Naive thymus-derived CD4-positive, alpha-beta T cell (primary cell): ENCODE measurements around the gene COP1. TPM values are rescaled to one million over a fixed set of nuclear protein-coding genes. Genes with fewer than 3 reads are reported as not detected.

Experiments
- ATAC-seq: fragments of 150-1000 bp; cut with Tn5 transposase; 2 replicates; pipeline ENCODE4 v1.10.0; 2021; ENCODE audit warnings: mild to moderate bottlenecking, moderate library complexity
- CTCF ChIA-PET: fragments of 350-600 bp; sonication (Branson Sonifier 250); formaldehyde crosslinking; loops from one replicate; lab custom pipeline; 2021; ENCODE audit warnings: antibody characterized with exemption; lab: Charles Lee
- POLR2A ChIA-PET: fragments of 350-600 bp; sonication (Branson Sonifier 250); formaldehyde crosslinking; loops from one replicate; lab custom pipeline; 2021; ENCODE audit warnings: antibody characterized with exemption, inconsistent platforms; lab: Charles Lee
- DNase-seq, 9 donors: peaks; one replicate each; pipeline versions ENCODE4 v3.0.0 to v3.0.0-alpha.2; 2020 to 2022; ENCODE audit warnings: mixed read lengths in 1 of 9
- H3K27ac ChIP-seq: one replicate; pipeline ENCODE4 v1.7.0; 2013; ENCODE audit warnings: mild to moderate bottlenecking, low read depth, low read length, moderate library complexity
- H3K27me3 ChIP-seq, 2 donors: one replicate each; pipeline ENCODE4 v1.7.0; 2013; ENCODE audit warnings: low read length in 2 of 2, mild to moderate bottlenecking in 2 of 2, moderate library complexity in 2 of 2; ENCODE audit not compliant: control insufficient read depth in 2 of 2, insufficient read depth in 2 of 2
- H3K36me3 ChIP-seq, 3 experiments: 1 replicate in 2 of 3; 2 replicates in 1 of 3; pipeline ENCODE4 v1.7.0; 2013; ENCODE audit warnings: low read length in 3 of 3, mild to moderate bottlenecking in 3 of 3, moderate library complexity in 1 of 3; ENCODE audit not compliant: insufficient read depth in 3 of 3, control insufficient read depth in 2 of 3
- H3K4me1 ChIP-seq, 2 donors: one replicate each; pipeline ENCODE4 v1.7.0; 2013; ENCODE audit warnings: low read length in 2 of 2, mild to moderate bottlenecking in 2 of 2, moderate library complexity in 1 of 2; ENCODE audit not compliant: control insufficient read depth in 2 of 2, insufficient read depth in 2 of 2
- H3K4me3 ChIP-seq: 2 replicates; pipeline ENCODE4 v1.7.0; 2013; ENCODE audit warnings: mild to moderate bottlenecking, low read length
- H3K9me3 ChIP-seq, 3 experiments: 1 replicate in 2 of 3; 2 replicates in 1 of 3; pipeline ENCODE4 v1.7.0; 2013; ENCODE audit warnings: low read length in 3 of 3; ENCODE audit not compliant: control insufficient read depth in 2 of 3
- H3K27ac Mint-ChIP-seq, 9 donors: one replicate each; pipeline ENCODE4 v1.8.0; 2020 to 2022; ENCODE audit warnings: mixed read lengths in 9 of 9, mild to moderate bottlenecking in 8 of 9, moderate library complexity in 5 of 9, inconsistent platforms in 2 of 9
- H3K27me3 Mint-ChIP-seq, 5 donors: one replicate each; pipeline ENCODE4 v1.8.0; 2021 to 2022; ENCODE audit warnings: mixed read lengths in 5 of 5, mild to moderate bottlenecking in 1 of 5
- H3K36me3 Mint-ChIP-seq, 5 donors: one replicate each; pipeline ENCODE4 v1.8.0; 2020 to 2022; ENCODE audit warnings: mixed read lengths in 5 of 5, mild to moderate bottlenecking in 3 of 5, inconsistent platforms in 1 of 5
- H3K4me1 Mint-ChIP-seq, 7 donors: one replicate each; pipeline ENCODE4 v1.8.0; 2020 to 2022; ENCODE audit warnings: mixed read lengths in 7 of 7, mild to moderate bottlenecking in 3 of 7, inconsistent platforms in 1 of 7
- H3K4me3 Mint-ChIP-seq, 10 donors: one replicate each; pipeline ENCODE4 v1.8.0; 2020 to 2022; ENCODE audit warnings: mild to moderate bottlenecking in 10 of 10, mixed read lengths in 10 of 10, moderate library complexity in 6 of 10, inconsistent platforms in 2 of 10
- H3K9me3 Mint-ChIP-seq, 11 donors: one replicate each; pipeline ENCODE4 v1.8.0; 2020 to 2022; ENCODE audit warnings: mixed read lengths in 11 of 11, mild to moderate bottlenecking in 4 of 11, inconsistent platforms in 1 of 11, moderate library complexity in 1 of 11
- intact Hi-C, 2 donors: fragments of 100-400 bp; cut with micrococcal nuclease; formaldehyde crosslinking; loops; one replicate each; pipeline ENCODE4 v1.15.1; 2023
- polyA plus RNA-seq, 2 donors: library from polyadenylated mRNA; unstranded; fragments of 300-500 nt; fragmentation: Illumina TruSeq; gene quantifications; one replicate each; pipeline ENCODE4 v1.2.3, GENCODE V29; 2021
- total RNA-seq, 6 experiments: library from RNA in 5 of 6; stranded (reverse) in 5 of 6; gene quantifications; 1 replicate in 5 of 6; 2 replicates in 1 of 6; pipeline ENCODE4 v1.2.3 and lab custom pipeline; 2021 to 2026

COP1 gene
- total and polyA plus RNA-seq, 7 experiments from 2014 or later, result 39.1 to 57.0 (median 43.9) TPM

- H3K27me3 ChIP-seq, result no peaks in the 10 kb centered on the region
- peaks cover 0 to 14% (median 8%) of the 10 kb centered on the region in 7 donors for H3K4me1 Mint-ChIP-seq
- ATAC-seq (no peak), DNase-seq (no peak)
- H3K4me3 ChIP-seq, result no peak overlapping the region
- peaks cover 0 to 4% (median 0%) of the 10 kb centered on the region in 3 experiments for H3K36me3 ChIP-seq
- peaks cover 4 to 14% (median 6%) of the 10 kb centered on the region in 5 donors for H3K36me3 Mint-ChIP-seq
- no peak overlapping the region for H3K27ac Mint-ChIP-seq
- no peak overlapping the region for H3K4me3 Mint-ChIP-seq
- no peaks in the 10 kb centered on the region for H3K9me3 Mint-ChIP-seq
- H3K4me1 ChIP-seq, result peaks cover 0 to 3% of the 10 kb centered on the region in 2 donors
- no peaks in the 10 kb centered on the region for H3K9me3 ChIP-seq
- ChIA-PET POLR2A (no interaction called here), CTCF (no interaction called here)
- H3K27me3 Mint-ChIP-seq, result no peaks in the 10 kb centered on the region
- no peak overlapping the region for H3K27ac ChIP-seq
- intact Hi-C loops, result no loop called here
Measured at GRCh38 chr1:176056312-176056711, 150.8 kb downstream of the COP1 start.

GRCh38 chr1:176055398-176055797, 151.7 kb downstream of the COP1 start:
- CTCF ChIA-PET, result interaction anchor here (0.7 kb wide), 1 partner anchor 818 kb away, joined by 3 read pairs; no protein-coding TSS in a partner anchor
- H3K27ac Mint-ChIP-seq, result peak overlapping the region in 1 of 9 donors; percentile 6
- no peak overlapping the region for H3K27ac ChIP-seq

GRCh38 chr1:176051902-176052518, 155.1 kb downstream of the COP1 start:
- H3K27me3 ChIP-seq, result no peaks in the 10 kb centered on the region
- intact Hi-C loops, result no loop called here
- no peaks in the 10 kb centered on the region for H3K9me3 Mint-ChIP-seq
- DNase-seq (no peak), ATAC-seq (no peak)
- peaks cover 4 to 16% (median 5%) of the 10 kb centered on the region in 5 donors for H3K36me3 Mint-ChIP-seq
- H3K27me3 Mint-ChIP-seq, result no peaks in the 10 kb centered on the region
- H3K4me3 Mint-ChIP-seq, result no peak overlapping the region
- H3K9me3 ChIP-seq, result no peaks in the 10 kb centered on the region
- ChIA-PET CTCF (no interaction called here), POLR2A (no interaction called here)
- H3K36me3 ChIP-seq, result peaks cover 0 to 7% (median 0%) of the 10 kb centered on the region in 3 experiments
- peaks cover 0 to 3% of the 10 kb centered on the region in 2 donors for H3K4me1 ChIP-seq
- H3K4me3 ChIP-seq, result no peak overlapping the region
- H3K27ac Mint-ChIP-seq, result no peak overlapping the region
- H3K4me1 Mint-ChIP-seq, result peaks cover 0 to 14% (median 4%) of the 10 kb centered on the region in 7 donors
- no peak overlapping the region for H3K27ac ChIP-seq

More at GRCh38 chr1:176055398-176055797, 151.7 kb downstream of the COP1 start:
- no peak overlapping the region for H3K4me3 Mint-ChIP-seq
- DNase-seq (no peak), ATAC-seq (no peak)
- H3K4me1 ChIP-seq, result peaks cover 0 to 3% of the 10 kb centered on the region in 2 donors
- H3K9me3 Mint-ChIP-seq, result no peaks in the 10 kb centered on the region
- peaks cover 0 to 18% (median 8%) of the 10 kb centered on the region in 7 donors for H3K4me1 Mint-ChIP-seq
- no peak overlapping the region for H3K4me3 ChIP-seq
- POLR2A ChIA-PET, result no interaction called here
- H3K9me3 ChIP-seq, result no peaks in the 10 kb centered on the region
- peaks cover 0 to 7% (median 0%) of the 10 kb centered on the region in 3 experiments for H3K36me3 ChIP-seq
- no peaks in the 10 kb centered on the region for H3K27me3 ChIP-seq
- H3K36me3 Mint-ChIP-seq, result peaks cover 5 to 16% (median 13%) of the 10 kb centered on the region in 5 donors
- no peaks in the 10 kb centered on the region for H3K27me3 Mint-ChIP-seq
- intact Hi-C loops, result no loop called here

- Mint-ChIP-seq H3K9me3 (no peaks in the 10 kb centered on the region), H3K27ac (no peak overlapping the region), H3K36me3 (peaks cover 4 to 16% (median 5%) of the 10 kb centered on the region in 5 donors), H3K27me3 (no peaks in the 10 kb centered on the region), H3K4me3 (no peak overlapping the region), H3K4me1 (peaks cover 0 to 10% (median 4%) of the 10 kb centered on the region in 7 donors)
- H3K4me1 ChIP-seq, result peaks cover 0 to 3% of the 10 kb centered on the region in 2 donors
- H3K4me3 ChIP-seq, result no peak overlapping the region
- H3K27me3 ChIP-seq, result no peaks in the 10 kb centered on the region
- no peaks in the 10 kb centered on the region for H3K9me3 ChIP-seq
- ChIA-PET CTCF (no interaction called here), POLR2A (no interaction called here)
- H3K27ac ChIP-seq, result no peak overlapping the region
- intact Hi-C loops, result no loop called here
- DNase-seq, result no peak
- peaks cover 0 to 7% (median 0%) of the 10 kb centered on the region in 3 experiments for H3K36me3 ChIP-seq
- ATAC-seq, result no peak
Measured at GRCh38 chr1:176051402-176051801, 155.7 kb downstream of the COP1 start.

- H3K4me3 ChIP-seq, result no peak overlapping the region
- intact Hi-C loops, result no loop called here
- DNase-seq (no peak), ATAC-seq (no peak)
- H3K27me3 ChIP-seq, result no peaks in the 10 kb centered on the region
- Mint-ChIP-seq H3K27ac (no peak overlapping the region), H3K4me1 (peaks cover 0 to 6% (median 0%) of the 10 kb centered on the region in 7 donors), H3K27me3 (no peaks in the 10 kb centered on the region), H3K4me3 (no peak overlapping the region), H3K9me3 (no peaks in the 10 kb centered on the region), H3K36me3 (peaks cover 0 to 14% (median 3%) of the 10 kb centered on the region in 5 donors)
- peaks cover 0 to 3% (median 0%) of the 10 kb centered on the region in 3 experiments for H3K36me3 ChIP-seq
- POLR2A ChIA-PET, result no interaction called here
- no peak overlapping the region for H3K27ac ChIP-seq
- H3K4me1 ChIP-seq, result peaks cover 0 to 3% of the 10 kb centered on the region in 2 donors
- CTCF ChIA-PET, result no interaction called here
- H3K9me3 ChIP-seq, result no peaks in the 10 kb centered on the region
Measured at GRCh38 chr1:176049582-176049981, 157.5 kb downstream of the COP1 start.

- Histone ChIP-seq H3K4me1 (no peaks in the 10 kb centered on the region), H3K9me3 (no peaks in the 10 kb centered on the region), H3K36me3 (peaks cover 0 to 11% (median 3%) of the 10 kb centered on the region in 3 experiments), H3K27me3 (no peaks in the 10 kb centered on the region), H3K27ac (no peak overlapping the region), H3K4me3 (no peak overlapping the region)
- Mint-ChIP-seq H3K4me3 (no peak overlapping the region), H3K27ac (no peak overlapping the region), H3K36me3 (peaks cover 3 to 26% (median 14%) of the 10 kb centered on the region in 5 donors), H3K9me3 (no peaks in the 10 kb centered on the region), H3K27me3 (no peaks in the 10 kb centered on the region), H3K4me1 (peaks cover 0 to 6% (median 0%) of the 10 kb centered on the region in 7 donors)
- DNase-seq (no peak), ATAC-seq (no peak)
- CTCF ChIA-PET, result no interaction called here
- POLR2A ChIA-PET, result no interaction called here
- intact Hi-C loops, result no loop called here
Measured at GRCh38 chr1:176046926-176047325, 160.2 kb downstream of the COP1 start.

- ChIA-PET POLR2A (no interaction called here), CTCF (no interaction called here)
- intact Hi-C loops, result no loop called here
- no peak overlapping the region for H3K27ac Mint-ChIP-seq
- DNase-seq (no peak), ATAC-seq (no peak)
- H3K9me3 Mint-ChIP-seq, result no peaks in the 10 kb centered on the region
- Histone ChIP-seq H3K4me3 (no peak overlapping the region), H3K9me3 (no peaks in the 10 kb centered on the region), H3K36me3 (peaks cover 0 to 10% (median 8%) of the 10 kb centered on the region in 3 experiments), H3K27me3 (no peaks in the 10 kb centered on the region), H3K4me1 (no peaks in the 10 kb centered on the region), H3K27ac (no peak overlapping the region)
- no peaks in the 10 kb centered on the region for H3K27me3 Mint-ChIP-seq
- H3K36me3 Mint-ChIP-seq, result peaks cover 3 to 45% (median 33%) of the 10 kb centered on the region in 5 donors
- no peak overlapping the region for H3K4me3 Mint-ChIP-seq
- peaks cover 2 to 15% (median 10%) of the 10 kb centered on the region in 7 donors for H3K4me1 Mint-ChIP-seq
Measured at GRCh38 chr1:176043537-176043936, 163.5 kb downstream of the COP1 start.
